ENCODE results near the gene RPL39L.

Gene RPL39L

GRCh38 chr3:187088701-187089100 lies 50.6 kb downstream of the RPL39L start:
- TF ChIP-seq TAF1 (IDR thresholded peaks at IDR 0.05; ENCODE audit: borderline replicate concordance, insufficient read depth, low read length) (no peak), POLR2AphosphoS5 (IDR thresholded peaks at IDR 0.05; ENCODE audit: low read depth, low read length) (no peak), SIN3A (IDR thresholded peaks at IDR 0.05; ENCODE audit: borderline replicate concordance, insufficient read depth, low read length) (no peak), REST (IDR thresholded peaks at IDR 0.05; ENCODE audit: insufficient read depth in 1 of 2, low read depth in 2 of 2, low read length in 2 of 2) (no peak), FOXP2 (optimal IDR thresholded peaks at IDR 0.05; ENCODE audit: borderline replicate concordance, extremely low read depth, extremely low read length, insufficient read depth) (no peak)

- TF ChIP-seq POLR2AphosphoS5 (IDR thresholded peaks at IDR 0.05; ENCODE audit: low read depth, low read length) (no peak), TAF1 (IDR thresholded peaks at IDR 0.05; ENCODE audit: borderline replicate concordance, insufficient read depth, low read length) (no peak), FOXP2 (optimal IDR thresholded peaks at IDR 0.05; ENCODE audit: borderline replicate concordance, extremely low read depth, extremely low read length, insufficient read depth) (no peak), SIN3A (IDR thresholded peaks at IDR 0.05; ENCODE audit: borderline replicate concordance, insufficient read depth, low read length) (no peak), REST (IDR thresholded peaks at IDR 0.05; ENCODE audit: insufficient read depth in 1 of 2, low read depth in 2 of 2, low read length in 2 of 2) (no peak)
These were observed 52.5 kb downstream of the RPL39L start for GRCh38 chr3:187086831-187087230.

DNA sequence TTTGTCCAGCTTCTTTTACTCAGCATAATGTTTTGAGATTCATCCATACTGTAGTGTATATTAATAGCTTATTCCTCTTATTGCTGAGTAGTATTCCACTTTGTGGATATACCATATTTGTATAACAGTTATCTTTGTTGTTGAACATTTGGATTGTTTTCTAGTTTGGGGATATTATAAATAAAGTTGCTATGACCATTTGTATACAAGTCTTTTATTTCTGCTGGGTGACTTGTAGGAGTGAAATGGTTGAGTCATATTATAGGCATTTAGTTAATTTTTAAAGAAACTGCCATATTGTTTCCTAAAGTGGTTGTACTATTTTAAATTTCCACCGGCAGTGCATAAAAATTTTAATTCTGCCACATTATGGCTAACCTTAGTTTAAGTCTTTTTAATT lies 53.4 kb downstream of the RPL39L start:
- TF ChIP-seq REST (IDR thresholded peaks at IDR 0.05; ENCODE audit: insufficient read depth in 1 of 2, low read depth in 2 of 2, low read length in 2 of 2) (no peak), SIN3A (IDR thresholded peaks at IDR 0.05; ENCODE audit: borderline replicate concordance, insufficient read depth, low read length) (no peak), POLR2AphosphoS5 (IDR thresholded peaks at IDR 0.05; ENCODE audit: low read depth, low read length) (no peak), FOXP2 (optimal IDR thresholded peaks at IDR 0.05; ENCODE audit: borderline replicate concordance, extremely low read depth, extremely low read length, insufficient read depth) (no peak), TAF1 (IDR thresholded peaks at IDR 0.05; ENCODE audit: borderline replicate concordance, insufficient read depth, low read length) (no peak)

GRCh38 chr3:187085021-187085666 lies 54.2 kb downstream of the RPL39L start:
- no peak for TF ChIP-seq FOXP2 (optimal IDR thresholded peaks at IDR 0.05; ENCODE audit: borderline replicate concordance, extremely low read depth, extremely low read length, insufficient read depth)
- TF ChIP-seq POLR2AphosphoS5 (IDR thresholded peaks at IDR 0.05; ENCODE audit: low read depth, low read length) = no peak
- TF ChIP-seq TAF1 (IDR thresholded peaks at IDR 0.05; ENCODE audit: borderline replicate concordance, insufficient read depth, low read length) = no peak
- no peak for TF ChIP-seq SIN3A (IDR thresholded peaks at IDR 0.05; ENCODE audit: borderline replicate concordance, insufficient read depth, low read length)
- no peak for TF ChIP-seq REST (IDR thresholded peaks at IDR 0.05; ENCODE audit: insufficient read depth in 1 of 2, low read depth in 2 of 2, low read length in 2 of 2)
